Measurements from ENCODE around the gene LIAS. TPM values are rescaled to one million over a fixed set of nuclear protein-coding genes. Genes with fewer than 3 reads are reported as not detected.

Gene LIAS
- total and polyA plus RNA-seq, 2 of the 13 experiments (the other 11 are each of a cell fraction or from before 2014, with no cell fraction given), result 16.0 to 16.6 TPM

DNA sequence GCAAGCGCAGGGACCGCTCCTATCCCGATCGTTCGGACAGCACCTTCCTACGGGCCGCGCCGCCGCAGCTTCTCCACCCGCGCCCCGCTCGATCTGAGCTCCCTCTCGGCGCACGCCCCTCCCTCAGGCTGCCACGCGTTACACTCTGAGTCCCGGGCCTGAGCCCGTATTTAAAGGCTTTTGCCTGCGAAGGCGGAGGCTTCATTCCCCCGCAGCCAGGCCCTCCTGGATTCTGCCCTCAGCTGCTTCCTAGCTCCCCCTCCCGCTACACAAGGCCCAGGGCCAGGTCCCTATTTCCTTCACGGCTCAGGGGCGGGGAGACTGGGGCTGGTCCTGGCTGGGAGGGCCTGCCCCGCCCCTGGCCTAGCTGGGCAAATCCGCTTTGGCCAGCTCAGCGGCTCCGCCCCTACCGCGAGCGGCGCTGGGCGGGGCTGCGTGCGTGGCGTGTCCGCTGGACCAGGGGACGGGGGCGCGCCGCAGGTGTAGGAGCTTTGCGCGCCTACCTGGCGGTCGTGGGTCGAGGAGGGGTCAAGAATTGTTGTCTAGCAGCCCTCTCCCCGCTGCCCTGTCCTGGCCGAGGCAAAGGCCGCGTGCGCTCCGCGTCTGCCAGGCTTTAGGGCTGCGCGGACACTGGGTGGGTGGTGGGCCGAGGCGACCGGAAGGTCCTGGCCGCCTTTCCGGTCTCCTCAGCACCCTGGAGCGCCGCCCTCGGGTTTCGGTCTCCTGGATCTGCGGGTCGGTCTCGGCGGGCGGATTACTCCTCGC, 68.6 kb downstream of the LIAS start, which contains the start of gene UGDH (continued):
- TF ChIP-seq RBM39 (IDR thresholded peaks at IDR 0.05; ENCODE audit: low read depth, low read length, poor library complexity, severe bottlenecking) (peak; percentile 67), ZFAT (CRISPR knock-in tag; conservative IDR thresholded peaks at IDR 0.05) (no peak), PHF21A (CRISPR knock-in tag; IDR thresholded peaks at IDR 0.05) (peak; percentile 85), ZBTB42 (CRISPR knock-in tag; IDR thresholded peaks at IDR 0.05) (no peak; the same call in 1 of the 2 replicates), NFATC3 (CRISPR knock-in tag; IDR thresholded peaks at IDR 0.05) (0 out of 2 replicates have a peak, but pooled peaks have one; percentile 71), JUN (CRISPR knock-in tag; IDR thresholded peaks at IDR 0.05) (peak; percentile 20; the same call in 1 of the 2 replicates), KDM5B (CRISPR knock-in tag; IDR thresholded peaks at IDR 0.05; ENCODE audit: borderline replicate concordance) (peak; percentile 59; the same call in 1 of the 2 replicates)
- TF ChIP-seq, protein P1, sequence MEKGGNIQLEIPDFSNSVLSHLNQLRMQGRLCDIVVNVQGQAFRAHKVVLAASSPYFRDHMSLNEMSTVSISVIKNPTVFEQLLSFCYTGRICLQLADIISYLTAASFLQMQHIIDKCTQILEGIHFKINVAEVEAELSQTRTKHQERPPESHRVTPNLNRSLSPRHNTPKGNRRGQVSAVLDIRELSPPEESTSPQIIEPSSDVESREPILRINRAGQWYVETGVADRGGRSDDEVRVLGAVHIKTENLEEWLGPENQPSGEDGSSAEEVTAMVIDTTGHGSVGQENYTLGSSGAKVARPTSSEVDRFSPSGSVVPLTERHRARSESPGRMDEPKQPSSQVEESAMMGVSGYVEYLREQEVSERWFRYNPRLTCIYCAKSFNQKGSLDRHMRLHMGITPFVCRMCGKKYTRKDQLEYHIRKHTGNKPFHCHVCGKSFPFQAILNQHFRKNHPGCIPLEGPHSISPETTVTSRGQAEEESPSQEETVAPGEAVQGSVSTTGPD (CRISPR knock-in tag; IDR thresholded peaks at IDR 0.05), result no peak
- TF ChIP-seq, protein P2, sequence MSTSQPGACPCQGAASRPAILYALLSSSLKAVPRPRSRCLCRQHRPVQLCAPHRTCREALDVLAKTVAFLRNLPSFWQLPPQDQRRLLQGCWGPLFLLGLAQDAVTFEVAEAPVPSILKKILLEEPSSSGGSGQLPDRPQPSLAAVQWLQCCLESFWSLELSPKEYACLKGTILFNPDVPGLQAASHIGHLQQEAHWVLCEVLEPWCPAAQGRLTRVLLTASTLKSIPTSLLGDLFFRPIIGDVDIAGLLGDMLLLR (CRISPR knock-in tag; IDR thresholded peaks at IDR 0.05), result peak; percentile 81
- TF ChIP-seq, protein P3, sequence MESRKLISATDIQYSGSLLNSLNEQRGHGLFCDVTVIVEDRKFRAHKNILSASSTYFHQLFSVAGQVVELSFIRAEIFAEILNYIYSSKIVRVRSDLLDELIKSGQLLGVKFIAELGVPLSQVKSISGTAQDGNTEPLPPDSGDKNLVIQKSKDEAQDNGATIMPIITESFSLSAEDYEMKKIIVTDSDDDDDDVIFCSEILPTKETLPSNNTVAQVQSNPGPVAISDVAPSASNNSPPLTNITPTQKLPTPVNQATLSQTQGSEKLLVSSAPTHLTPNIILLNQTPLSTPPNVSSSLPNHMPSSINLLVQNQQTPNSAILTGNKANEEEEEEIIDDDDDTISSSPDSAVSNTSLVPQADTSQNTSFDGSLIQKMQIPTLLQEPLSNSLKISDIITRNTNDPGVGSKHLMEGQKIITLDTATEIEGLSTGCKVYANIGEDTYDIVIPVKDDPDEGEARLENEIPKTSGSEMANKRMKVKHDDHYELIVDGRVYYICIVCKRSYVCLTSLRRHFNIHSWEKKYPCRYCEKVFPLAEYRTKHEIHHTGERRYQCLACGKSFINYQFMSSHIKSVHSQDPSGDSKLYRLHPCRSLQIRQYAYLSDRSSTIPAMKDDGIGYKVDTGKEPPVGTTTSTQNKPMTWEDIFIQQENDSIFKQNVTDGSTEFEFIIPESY (CRISPR knock-in tag; IDR thresholded peaks at IDR 0.05), result no peak; the same call in none of the 2 replicates
- TF ChIP-seq, protein P4, sequence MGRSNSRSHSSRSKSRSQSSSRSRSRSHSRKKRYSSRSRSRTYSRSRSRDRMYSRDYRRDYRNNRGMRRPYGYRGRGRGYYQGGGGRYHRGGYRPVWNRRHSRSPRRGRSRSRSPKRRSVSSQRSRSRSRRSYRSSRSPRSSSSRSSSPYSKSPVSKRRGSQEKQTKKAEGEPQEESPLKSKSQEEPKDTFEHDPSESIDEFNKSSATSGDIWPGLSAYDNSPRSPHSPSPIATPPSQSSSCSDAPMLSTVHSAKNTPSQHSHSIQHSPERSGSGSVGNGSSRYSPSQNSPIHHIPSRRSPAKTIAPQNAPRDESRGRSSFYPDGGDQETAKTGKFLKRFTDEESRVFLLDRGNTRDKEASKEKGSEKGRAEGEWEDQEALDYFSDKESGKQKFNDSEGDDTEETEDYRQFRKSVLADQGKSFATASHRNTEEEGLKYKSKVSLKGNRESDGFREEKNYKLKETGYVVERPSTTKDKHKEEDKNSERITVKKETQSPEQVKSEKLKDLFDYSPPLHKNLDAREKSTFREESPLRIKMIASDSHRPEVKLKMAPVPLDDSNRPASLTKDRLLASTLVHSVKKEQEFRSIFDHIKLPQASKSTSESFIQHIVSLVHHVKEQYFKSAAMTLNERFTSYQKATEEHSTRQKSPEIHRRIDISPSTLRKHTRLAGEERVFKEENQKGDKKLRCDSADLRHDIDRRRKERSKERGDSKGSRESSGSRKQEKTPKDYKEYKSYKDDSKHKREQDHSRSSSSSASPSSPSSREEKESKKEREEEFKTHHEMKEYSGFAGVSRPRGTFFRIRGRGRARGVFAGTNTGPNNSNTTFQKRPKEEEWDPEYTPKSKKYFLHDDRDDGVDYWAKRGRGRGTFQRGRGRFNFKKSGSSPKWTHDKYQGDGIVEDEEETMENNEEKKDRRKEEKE (IDR thresholded peaks at IDR 0.05), result no peak
- TF ChIP-seq, protein P5, sequence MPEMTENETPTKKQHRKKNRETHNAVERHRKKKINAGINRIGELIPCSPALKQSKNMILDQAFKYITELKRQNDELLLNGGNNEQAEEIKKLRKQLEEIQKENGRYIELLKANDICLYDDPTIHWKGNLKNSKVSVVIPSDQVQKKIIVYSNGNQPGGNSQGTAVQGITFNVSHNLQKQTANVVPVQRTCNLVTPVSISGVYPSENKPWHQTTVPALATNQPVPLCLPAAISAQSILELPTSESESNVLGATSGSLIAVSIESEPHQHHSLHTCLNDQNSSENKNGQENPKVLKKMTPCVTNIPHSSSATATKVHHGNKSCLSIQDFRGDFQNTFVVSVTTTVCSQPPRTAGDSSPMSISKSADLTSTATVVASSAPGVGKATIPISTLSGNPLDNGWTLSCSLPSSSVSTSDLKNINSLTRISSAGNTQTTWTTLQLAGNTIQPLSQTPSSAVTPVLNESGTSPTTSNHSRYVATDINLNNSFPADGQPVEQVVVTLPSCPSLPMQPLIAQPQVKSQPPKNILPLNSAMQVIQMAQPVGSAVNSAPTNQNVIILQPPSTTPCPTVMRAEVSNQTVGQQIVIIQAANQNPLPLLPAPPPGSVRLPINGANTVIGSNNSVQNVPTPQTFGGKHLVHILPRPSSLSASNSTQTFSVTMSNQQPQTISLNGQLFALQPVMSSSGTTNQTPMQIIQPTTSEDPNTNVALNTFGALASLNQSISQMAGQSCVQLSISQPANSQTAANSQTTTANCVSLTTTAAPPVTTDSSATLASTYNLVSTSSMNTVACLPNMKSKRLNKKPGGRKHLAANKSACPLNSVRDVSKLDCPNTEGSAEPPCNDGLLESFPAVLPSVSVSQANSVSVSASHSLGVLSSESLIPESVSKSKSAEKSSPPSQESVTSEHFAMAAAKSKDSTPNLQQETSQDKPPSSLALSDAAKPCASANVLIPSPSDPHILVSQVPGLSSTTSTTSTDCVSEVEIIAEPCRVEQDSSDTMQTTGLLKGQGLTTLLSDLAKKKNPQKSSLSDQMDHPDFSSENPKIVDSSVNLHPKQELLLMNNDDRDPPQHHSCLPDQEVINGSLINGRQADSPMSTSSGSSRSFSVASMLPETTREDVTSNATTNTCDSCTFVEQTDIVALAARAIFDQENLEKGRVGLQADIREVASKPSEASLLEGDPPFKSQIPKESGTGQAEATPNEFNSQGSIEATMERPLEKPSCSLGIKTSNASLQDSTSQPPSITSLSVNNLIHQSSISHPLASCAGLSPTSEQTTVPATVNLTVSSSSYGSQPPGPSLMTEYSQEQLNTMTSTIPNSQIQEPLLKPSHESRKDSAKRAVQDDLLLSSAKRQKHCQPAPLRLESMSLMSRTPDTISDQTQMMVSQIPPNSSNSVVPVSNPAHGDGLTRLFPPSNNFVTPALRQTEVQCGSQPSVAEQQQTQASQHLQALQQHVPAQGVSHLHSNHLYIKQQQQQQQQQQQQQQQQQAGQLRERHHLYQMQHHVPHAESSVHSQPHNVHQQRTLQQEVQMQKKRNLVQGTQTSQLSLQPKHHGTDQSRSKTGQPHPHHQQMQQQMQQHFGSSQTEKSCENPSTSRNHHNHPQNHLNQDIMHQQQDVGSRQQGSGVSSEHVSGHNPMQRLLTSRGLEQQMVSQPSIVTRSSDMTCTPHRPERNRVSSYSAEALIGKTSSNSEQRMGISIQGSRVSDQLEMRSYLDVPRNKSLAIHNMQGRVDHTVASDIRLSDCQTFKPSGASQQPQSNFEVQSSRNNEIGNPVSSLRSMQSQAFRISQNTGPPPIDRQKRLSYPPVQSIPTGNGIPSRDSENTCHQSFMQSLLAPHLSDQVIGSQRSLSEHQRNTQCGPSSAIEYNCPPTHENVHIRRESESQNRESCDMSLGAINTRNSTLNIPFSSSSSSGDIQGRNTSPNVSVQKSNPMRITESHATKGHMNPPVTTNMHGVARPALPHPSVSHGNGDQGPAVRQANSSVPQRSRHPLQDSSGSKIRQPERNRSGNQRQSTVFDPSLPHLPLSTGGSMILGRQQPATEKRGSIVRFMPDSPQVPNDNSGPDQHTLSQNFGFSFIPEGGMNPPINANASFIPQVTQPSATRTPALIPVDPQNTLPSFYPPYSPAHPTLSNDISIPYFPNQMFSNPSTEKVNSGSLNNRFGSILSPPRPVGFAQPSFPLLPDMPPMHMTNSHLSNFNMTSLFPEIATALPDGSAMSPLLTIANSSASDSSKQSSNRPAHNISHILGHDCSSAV (CRISPR knock-in tag; IDR thresholded peaks at IDR 0.05; ENCODE audit: borderline replicate concordance), result peak; percentile 73; the same call in 1 of the 2 replicates

Data from HepG2 (cell line).